ENCODE data around the gene CCL25. TPM values are rescaled to one million over a fixed set of nuclear protein-coding genes. Genes with fewer than 3 reads are reported as not detected.

Gene CCL25
- total and polyA plus RNA-seq, 2 of the 13 experiments (the other 11 are each of a cell fraction or from before 2014, with no cell fraction given), result not detected

DNA sequence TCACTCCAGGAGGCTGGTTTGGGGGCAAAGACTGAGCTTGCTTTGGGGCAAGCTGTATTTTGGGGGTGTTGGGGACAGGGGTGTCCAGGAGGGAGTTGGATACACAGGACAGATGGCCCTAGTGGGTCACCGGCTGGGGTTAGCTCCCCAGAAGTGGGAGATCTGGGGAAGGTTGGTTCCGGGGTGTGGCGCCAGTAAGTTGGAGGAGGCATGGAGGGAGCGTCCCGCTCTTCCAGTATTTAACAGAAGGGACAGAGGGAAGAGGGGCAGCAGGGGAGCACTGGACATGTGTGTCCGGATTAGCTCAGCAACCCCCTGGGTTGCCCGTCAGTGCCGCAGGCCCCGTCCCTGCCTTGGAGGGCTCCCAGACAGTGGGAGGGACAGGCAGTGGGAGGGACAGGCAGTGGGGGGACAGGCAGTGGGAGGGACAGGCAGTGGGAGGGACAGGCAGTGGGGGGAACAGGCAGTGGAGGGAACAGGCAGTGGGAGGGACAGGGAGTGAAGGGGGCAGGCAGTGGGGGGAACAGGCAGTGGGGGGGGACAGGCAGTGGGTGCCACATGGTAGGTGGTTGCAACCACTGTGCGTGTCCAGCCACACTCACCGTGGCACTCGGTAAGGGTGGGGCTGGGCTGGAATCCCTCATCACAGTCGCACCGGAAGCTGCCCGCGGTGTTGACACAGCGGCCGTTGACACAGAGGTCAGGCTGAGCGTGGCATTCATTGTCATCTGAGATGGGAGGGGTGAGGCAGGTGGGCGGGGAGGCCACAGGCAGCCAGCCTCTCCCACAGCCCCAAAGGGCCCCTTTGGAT lies 33.2 kb downstream of the CCL25 start (continued):
- TF ChIP-seq NFKB2 (CRISPR knock-in tag; IDR thresholded peaks at IDR 0.05; ENCODE audit: borderline replicate concordance) (no peak), ZNF543 (CRISPR knock-in tag; IDR thresholded peaks at IDR 0.05) (no peak), NCOA2 (CRISPR knock-in tag; IDR thresholded peaks at IDR 0.05) (peak; percentile 73), ARHGAP35 (CRISPR knock-in tag; IDR thresholded peaks at IDR 0.05; ENCODE audit: borderline replicate concordance) (no peak), ZNF30 (CRISPR knock-in tag; IDR thresholded peaks at IDR 0.05) (no peak), NR3C1 (CRISPR knock-in tag; IDR thresholded peaks at IDR 0.05) (no peak), BRCA1 (CRISPR knock-in tag; IDR thresholded peaks at IDR 0.05) (no peak), SNAI1 (CRISPR knock-in tag; IDR thresholded peaks at IDR 0.05; ENCODE audit: borderline replicate concordance) (no peak), MBD4 (IDR thresholded peaks at IDR 0.05; ENCODE audit: borderline replicate concordance, low read length) (no peak), ZNF598 (CRISPR knock-in tag; IDR thresholded peaks at IDR 0.05; ENCODE audit: borderline replicate concordance) (peak; percentile 6; the same call in 1 of the 2 replicates), ZNF766 (CRISPR knock-in tag; IDR thresholded peaks at IDR 0.05; ENCODE audit: borderline replicate concordance) (no peak), ETV6 (CRISPR knock-in tag; conservative IDR thresholded peaks at IDR 0.05) (no peak), ZNF549 (CRISPR knock-in tag; IDR thresholded peaks at IDR 0.05) (no peak), ZEB1 (IDR thresholded peaks at IDR 0.05; ENCODE audit: insufficient replicate concordance, low read depth) (no peak), ARNTL (CRISPR knock-in tag; IDR thresholded peaks at IDR 0.05) (peak; percentile 76), ZSCAN21 (CRISPR knock-in tag; IDR thresholded peaks at IDR 0.05; ENCODE audit: borderline replicate concordance) (no peak; the same call in 1 of the 2 replicates), GLI4 (CRISPR knock-in tag; IDR thresholded peaks at IDR 0.05; ENCODE audit: borderline replicate concordance) (no peak), TCF7L2 (IDR thresholded peaks at IDR 0.05; ENCODE audit: low read depth, low read length) (no peak), NAIF1 (CRISPR knock-in tag; IDR thresholded peaks at IDR 0.05; ENCODE audit: borderline replicate concordance) (no peak), ZNF558 (CRISPR knock-in tag; IDR thresholded peaks at IDR 0.05; ENCODE audit: borderline replicate concordance) (no peak), NFIC (IDR thresholded peaks at IDR 0.05; ENCODE audit: low read length) (no peak), ZNF232 (CRISPR knock-in tag; IDR thresholded peaks at IDR 0.05; ENCODE audit: borderline replicate concordance) (no peak)
- TF ChIP-seq, protein P1, sequence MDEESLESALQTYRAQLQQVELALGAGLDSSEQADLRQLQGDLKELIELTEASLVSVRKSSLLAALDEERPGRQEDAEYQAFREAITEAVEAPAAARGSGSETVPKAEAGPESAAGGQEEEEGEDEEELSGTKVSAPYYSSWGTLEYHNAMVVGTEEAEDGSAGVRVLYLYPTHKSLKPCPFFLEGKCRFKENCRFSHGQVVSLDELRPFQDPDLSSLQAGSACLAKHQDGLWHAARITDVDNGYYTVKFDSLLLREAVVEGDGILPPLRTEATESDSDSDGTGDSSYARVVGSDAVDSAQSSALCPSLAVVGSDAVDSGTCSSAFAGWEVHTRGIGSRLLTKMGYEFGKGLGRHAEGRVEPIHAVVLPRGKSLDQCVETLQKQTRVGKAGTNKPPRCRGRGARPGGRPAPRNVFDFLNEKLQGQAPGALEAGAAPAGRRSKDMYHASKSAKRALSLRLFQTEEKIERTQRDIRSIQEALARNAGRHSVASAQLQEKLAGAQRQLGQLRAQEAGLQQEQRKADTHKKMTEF (CRISPR knock-in tag; IDR thresholded peaks at IDR 0.05), result peak; percentile 55
- TF ChIP-seq, protein P2, sequence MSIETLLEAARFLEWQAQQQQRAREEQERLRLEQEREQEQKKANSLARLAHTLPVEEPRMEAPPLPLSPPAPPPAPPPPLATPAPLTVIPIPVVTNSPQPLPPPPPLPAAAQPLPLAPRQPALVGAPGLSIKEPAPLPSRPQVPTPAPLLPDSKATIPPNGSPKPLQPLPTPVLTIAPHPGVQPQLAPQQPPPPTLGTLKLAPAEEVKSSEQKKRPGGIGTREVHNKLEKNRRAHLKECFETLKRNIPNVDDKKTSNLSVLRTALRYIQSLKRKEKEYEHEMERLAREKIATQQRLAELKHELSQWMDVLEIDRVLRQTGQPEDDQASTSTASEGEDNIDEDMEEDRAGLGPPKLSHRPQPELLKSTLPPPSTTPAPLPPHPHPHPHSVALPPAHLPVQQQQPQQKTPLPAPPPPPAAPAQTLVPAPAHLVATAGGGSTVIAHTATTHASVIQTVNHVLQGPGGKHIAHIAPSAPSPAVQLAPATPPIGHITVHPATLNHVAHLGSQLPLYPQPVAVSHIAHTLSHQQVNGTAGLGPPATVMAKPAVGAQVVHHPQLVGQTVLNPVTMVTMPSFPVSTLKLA (IDR thresholded peaks at IDR 0.05), result no peak
- TF ChIP-seq, protein P3, sequence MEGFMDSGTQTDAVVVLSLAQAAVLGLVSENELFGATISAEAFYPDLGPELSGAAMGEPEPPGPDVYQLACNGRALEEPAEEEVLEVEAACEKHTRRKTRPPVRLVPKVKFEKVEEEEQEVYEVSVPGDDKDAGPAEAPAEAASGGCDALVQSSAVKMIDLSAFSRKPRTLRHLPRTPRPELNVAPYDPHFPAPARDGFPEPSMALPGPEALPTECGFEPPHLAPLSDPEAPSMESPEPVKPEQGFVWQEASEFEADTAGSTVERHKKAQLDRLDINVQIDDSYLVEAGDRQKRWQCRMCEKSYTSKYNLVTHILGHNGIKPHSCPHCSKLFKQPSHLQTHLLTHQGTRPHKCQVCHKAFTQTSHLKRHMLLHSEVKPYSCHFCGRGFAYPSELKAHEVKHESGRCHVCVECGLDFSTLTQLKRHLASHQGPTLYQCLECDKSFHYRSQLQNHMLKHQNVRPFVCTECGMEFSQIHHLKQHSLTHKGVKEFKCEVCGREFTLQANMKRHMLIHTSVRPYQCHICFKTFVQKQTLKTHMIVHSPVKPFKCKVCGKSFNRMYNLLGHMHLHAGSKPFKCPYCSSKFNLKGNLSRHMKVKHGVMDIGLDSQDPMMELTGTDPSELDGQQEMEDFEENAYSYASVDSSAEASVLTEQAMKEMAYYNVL (CRISPR knock-in tag; IDR thresholded peaks at IDR 0.05; ENCODE audit: borderline replicate concordance), result peak; percentile 65; the same call in 1 of the 2 replicates

Measured in HepG2 (cell line).